Activated naive CD4-positive, alpha-beta T cell treated with anti-CD3 and anti-CD28 coated beads, Interleukin-2, amount 50 U/mL, for 72 hours (primary cell): ENCODE measurements around the gene FAM25A. TPM values are rescaled to one million over a fixed set of nuclear protein-coding genes. Genes with fewer than 3 reads are reported as not detected.
"Not testable (repeated sequence)": the region's sequence is repeated elsewhere in the genome, so short reads cannot be mapped to it uniquely, and the experiment has no call there.

Experiments used
- ATAC-seq, 2 donors: fragments of 150-1000 bp; cut with Tn5 transposase; 2 replicates each; pipeline ENCODE4 v1.10.0; 2021; ENCODE audit warnings: mild to moderate bottlenecking in 2 of 2, moderate library complexity in 2 of 2
- DNase-seq, 2 donors: peaks; one replicate each; pipeline ENCODE4 v3.0.0; 2021 to 2022; ENCODE audit warnings: low spot score in 2 of 2
- H3K27ac Mint-ChIP-seq, 2 donors: one replicate each; pipeline ENCODE4 v1.8.0; 2022; ENCODE audit warnings: mild to moderate bottlenecking in 2 of 2, mixed read lengths in 2 of 2
- H3K36me3 Mint-ChIP-seq, 2 donors: one replicate each; pipeline ENCODE4 v1.8.0; 2022; ENCODE audit warnings: mixed read lengths in 2 of 2
- H3K9me3 Mint-ChIP-seq, 2 donors: one replicate each; pipeline ENCODE4 v1.8.0; 2022; ENCODE audit warnings: mixed read lengths in 2 of 2
- total RNA-seq, 2 donors: library from RNA; stranded (reverse); gene quantifications; one replicate each; pipeline ENCODE4 v1.2.3, GENCODE V29; 2022

FAM25A gene
- total RNA-seq, 2 donors from 2014 or later: not detected

DNA sequence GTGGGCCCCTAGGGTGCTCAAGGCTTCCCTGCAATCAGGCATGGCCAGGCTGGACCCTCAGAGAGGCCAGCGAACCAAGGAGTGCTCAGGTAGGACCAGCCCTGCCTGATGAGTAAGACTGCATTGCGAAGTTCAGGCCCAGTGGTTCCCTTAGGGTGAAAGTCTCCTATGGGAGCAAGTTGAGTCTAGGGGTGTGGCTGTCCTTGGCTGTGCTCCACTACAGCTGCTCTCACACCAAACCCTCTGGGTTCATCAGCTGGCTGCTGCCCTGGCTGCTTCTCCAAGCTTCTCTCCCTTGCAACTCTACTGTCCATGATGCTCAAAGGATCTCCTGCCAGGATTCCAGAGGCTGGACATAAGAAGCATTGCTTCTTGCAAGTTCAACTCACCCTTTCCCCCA lies 18.7 kb downstream of the FAM25A start:
- no peaks in the 10 kb centered on the region for H3K9me3 Mint-ChIP-seq
- DNase-seq: no peak
- H3K27ac Mint-ChIP-seq: no peak overlapping the region
- ATAC-seq: no peak
- H3K36me3 Mint-ChIP-seq: no peaks in the 10 kb centered on the region

GRCh38 chr10:87043579-87043978 lies 23.5 kb downstream of the FAM25A start:
- peak overlapping the region in 1 of 2 donors; percentile 69 for H3K27ac Mint-ChIP-seq
- ATAC-seq, DNase-seq, H3K36me3 Mint-ChIP-seq, H3K9me3 Mint-ChIP-seq: not testable (repeated sequence)

DNA sequence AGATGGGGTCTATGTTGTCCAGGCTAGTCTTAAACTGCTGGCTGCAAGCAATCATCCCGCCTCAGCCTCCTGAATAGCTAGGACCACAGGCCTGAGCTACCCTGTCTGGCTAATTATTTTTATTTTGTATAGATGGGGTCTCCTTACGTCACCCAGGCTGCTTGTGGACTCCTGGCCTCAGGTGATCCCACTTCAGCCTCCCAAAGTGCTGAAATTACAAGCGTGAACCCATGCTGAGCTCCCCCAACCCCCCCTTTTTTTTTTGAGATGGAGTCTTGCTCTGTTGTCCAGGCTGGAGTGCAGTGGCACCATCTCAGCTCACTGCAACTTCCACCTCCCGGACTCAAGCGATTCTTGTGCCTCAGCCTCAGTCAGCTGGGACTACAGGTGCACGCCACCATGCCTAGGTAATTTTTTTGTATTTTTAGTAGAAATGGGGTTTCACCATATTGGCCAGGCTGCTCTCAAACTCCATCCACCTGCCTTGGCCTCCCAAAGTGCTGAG lies 25.4 kb downstream of the FAM25A start:
- Mint-ChIP-seq H3K36me3 (no peaks in the 10 kb centered on the region), H3K27ac (peak overlapping the region; percentile 46 to 80), H3K9me3 (no peaks in the 10 kb centered on the region)
- DNase-seq: no peak
- ATAC-seq: no peak

DNA sequence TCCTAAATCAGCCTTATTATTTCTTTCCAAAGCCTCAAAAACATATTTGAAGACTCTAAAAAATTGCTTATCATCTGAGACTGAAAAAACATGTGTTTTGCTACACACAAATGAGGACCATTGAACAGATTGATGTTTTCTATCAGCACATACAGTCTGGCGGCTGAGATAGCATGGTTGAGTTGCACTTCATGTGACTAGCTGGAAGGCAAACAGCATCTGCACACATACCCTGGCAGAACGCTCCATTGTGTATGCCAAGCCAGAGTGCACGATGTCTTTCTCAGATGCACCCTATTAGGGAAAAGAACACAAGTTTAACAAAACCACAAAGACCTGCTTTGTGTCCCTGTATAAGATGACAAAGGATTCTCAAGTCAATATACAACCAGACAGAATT lies 33.0 kb downstream of the FAM25A start:
- ATAC-seq: no peak
- DNase-seq: no peak
- Mint-ChIP-seq H3K9me3 (no peaks in the 10 kb centered on the region), H3K27ac (no peak overlapping the region), H3K36me3 (peaks cover 0 to under 1% of the 10 kb centered on the region in 2 donors)

- Mint-ChIP-seq H3K9me3 (no peaks in the 10 kb centered on the region), H3K27ac (peak overlapping the region in 1 of 2 donors; percentile 61), H3K36me3 (peaks cover 0 to 5% of the 10 kb centered on the region in 2 donors)
- ATAC-seq (no peak), DNase-seq (no peak)
Observed at GRCh38 chr10:87053577-87054181, 33.6 kb downstream of the FAM25A start.

DNA sequence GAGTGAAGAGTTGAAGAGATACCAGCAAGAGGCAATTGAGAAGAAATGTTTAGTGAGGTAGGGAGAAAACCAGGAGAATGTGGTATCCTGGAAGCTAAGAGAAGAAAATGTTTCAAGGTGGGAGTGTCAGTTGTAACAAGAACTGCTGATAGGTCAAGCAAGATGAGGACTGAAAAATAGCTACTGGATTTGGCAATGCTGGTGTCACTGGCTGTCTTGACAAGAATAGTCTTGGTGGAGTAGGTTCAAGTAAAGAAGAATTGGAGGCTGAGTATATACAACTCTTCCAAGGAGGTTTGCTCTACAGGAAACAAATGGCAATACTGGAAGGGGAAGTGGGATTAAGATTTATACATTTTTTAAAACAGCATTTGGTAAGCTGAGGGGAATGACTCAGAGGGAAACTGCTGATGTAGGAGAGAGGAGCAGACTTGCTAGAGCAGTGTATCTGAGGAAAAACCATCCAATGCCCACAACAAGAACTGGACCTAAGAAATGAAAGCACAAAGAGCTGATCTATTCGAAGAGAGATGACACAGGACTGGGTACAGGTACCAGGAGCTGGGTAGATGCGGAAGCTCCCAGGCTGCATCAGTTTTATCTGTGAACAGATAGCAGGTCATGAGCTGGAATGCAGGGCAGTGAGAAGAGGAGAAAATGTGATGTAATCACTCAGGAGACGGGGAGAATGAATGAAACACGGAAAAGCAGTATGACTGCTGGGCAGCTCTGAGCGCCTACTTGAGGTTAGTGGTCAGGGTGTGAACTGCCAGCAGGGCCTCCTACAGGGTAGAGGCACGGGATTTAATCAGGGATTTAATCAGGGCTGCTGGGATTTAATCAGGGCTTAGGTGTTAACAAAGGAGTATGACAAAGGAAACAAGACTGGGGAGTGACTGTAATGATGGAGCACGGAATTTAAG lies 34.5 kb downstream of the FAM25A start:
- DNase-seq (no peak), ATAC-seq (peak; percentile 71 to 77)
- no peak overlapping the region for H3K27ac Mint-ChIP-seq
- H3K9me3 Mint-ChIP-seq: no peaks in the 10 kb centered on the region
- H3K36me3 Mint-ChIP-seq: peaks cover 0 to 5% of the 10 kb centered on the region in 2 donors

DNA sequence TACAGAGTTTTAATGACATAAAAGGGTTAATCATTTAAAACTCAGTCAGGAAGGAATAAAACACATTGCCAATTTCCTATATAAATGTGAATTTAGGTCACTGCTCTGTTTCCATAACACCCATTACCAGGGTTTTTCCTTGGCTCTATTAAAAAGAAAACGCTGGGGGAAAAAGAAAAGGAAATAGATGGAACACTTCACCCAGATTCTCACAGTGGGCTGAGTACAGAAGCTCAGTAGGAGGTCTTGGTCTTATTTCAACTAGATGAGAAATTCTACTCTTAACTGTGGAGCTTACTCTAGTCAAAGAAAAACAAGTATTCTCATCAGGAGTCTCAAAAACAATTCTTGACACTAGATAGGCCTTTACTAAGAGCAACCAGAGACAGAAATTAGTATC lies 38.1 kb downstream of the FAM25A start:
- peaks cover 0 to 6% of the 10 kb centered on the region in 2 donors for H3K36me3 Mint-ChIP-seq
- ATAC-seq (no peak), DNase-seq (no peak)
- no peaks in the 10 kb centered on the region for H3K9me3 Mint-ChIP-seq
- peak overlapping the region in 1 of 2 donors; percentile 53 for H3K27ac Mint-ChIP-seq

GRCh38 chr10:87059401-87059800 lies 39.3 kb downstream of the FAM25A start:
- no peak for ATAC-seq
- Mint-ChIP-seq H3K36me3 (peaks cover 4 to 11% of the 10 kb centered on the region in 2 donors), H3K9me3 (no peaks in the 10 kb centered on the region), H3K27ac (no peak overlapping the region)
- no peak for DNase-seq

GRCh38 chr10:87060280-87060928 lies 40.3 kb downstream of the FAM25A start:
- Mint-ChIP-seq H3K27ac (no peak overlapping the region), H3K9me3 (no peaks in the 10 kb centered on the region), H3K36me3 (peaks cover 4 to 11% of the 10 kb centered on the region in 2 donors)
- DNase-seq: no peak
- no peak for ATAC-seq

DNA sequence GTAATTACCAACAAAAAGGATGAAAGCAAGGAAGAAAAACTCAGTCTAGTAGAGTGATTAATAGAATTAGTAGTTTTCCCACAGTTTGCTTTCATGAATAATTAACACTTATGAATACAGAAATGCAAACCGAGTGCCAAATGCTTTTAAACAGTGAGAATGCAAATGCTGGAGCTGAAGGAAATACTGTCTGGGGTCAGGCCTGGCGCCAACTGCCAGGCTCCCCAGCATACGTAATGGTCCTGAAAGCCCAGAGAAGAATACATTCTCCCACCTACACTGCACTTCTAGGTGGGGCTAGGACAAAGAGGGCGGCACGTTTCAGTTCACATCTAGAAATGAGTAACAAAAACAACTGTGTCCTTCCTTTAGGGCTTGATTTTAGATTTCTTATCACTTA lies 44.6 kb downstream of the FAM25A start:
- no peaks in the 10 kb centered on the region for H3K9me3 Mint-ChIP-seq
- peaks cover 16 to 21% of the 10 kb centered on the region in 2 donors for H3K36me3 Mint-ChIP-seq
- DNase-seq: no peak
- H3K27ac Mint-ChIP-seq: peak overlapping the region in 1 of 2 donors; percentile 32
- no peak for ATAC-seq

DNA sequence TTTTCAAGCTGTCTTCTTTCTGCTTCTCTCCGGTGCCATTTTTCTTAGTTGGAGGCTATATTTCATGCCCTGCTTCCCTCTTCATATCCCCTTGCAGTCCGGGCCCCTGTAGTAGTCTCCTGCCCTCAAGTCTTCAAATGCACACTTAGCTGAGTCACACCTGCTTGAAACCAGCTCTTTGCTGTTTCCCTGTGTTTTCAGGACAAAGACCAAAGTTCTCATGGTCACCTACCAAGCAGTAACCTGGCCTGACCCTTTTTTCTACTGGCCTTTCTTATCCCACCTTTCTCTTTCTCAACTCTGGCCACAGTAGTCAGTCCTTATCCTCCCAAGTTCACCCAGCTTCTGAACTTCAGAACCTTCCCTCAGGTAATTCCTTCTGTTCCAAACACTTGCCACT lies 46.1 kb downstream of the FAM25A start:
- H3K27ac Mint-ChIP-seq: peak overlapping the region; percentile 13 to 44
- no peaks in the 10 kb centered on the region for H3K9me3 Mint-ChIP-seq
- peaks cover 16 to 21% of the 10 kb centered on the region in 2 donors for H3K36me3 Mint-ChIP-seq
- DNase-seq (no peak), ATAC-seq (no peak)

- Mint-ChIP-seq H3K36me3 (peaks cover 21 to 23% of the 10 kb centered on the region in 2 donors), H3K27ac (peak overlapping the region; percentile 44 to 81)
Observed at GRCh38 chr10:87066865-87067264, 46.8 kb downstream of the FAM25A start.

GRCh38 chr10:87068281-87068680 lies 48.2 kb downstream of the FAM25A start:
- peaks cover 23 to 25% of the 10 kb centered on the region in 2 donors for H3K36me3 Mint-ChIP-seq
- no peaks in the 10 kb centered on the region for H3K9me3 Mint-ChIP-seq
- no peak overlapping the region for H3K27ac Mint-ChIP-seq
- ATAC-seq (no peak), DNase-seq (no peak)

More at GRCh38 chr10:87066865-87067264, 46.8 kb downstream of the FAM25A start:
- ATAC-seq (no peak), DNase-seq (no peak)
- H3K9me3 Mint-ChIP-seq: no peaks in the 10 kb centered on the region

DNA sequence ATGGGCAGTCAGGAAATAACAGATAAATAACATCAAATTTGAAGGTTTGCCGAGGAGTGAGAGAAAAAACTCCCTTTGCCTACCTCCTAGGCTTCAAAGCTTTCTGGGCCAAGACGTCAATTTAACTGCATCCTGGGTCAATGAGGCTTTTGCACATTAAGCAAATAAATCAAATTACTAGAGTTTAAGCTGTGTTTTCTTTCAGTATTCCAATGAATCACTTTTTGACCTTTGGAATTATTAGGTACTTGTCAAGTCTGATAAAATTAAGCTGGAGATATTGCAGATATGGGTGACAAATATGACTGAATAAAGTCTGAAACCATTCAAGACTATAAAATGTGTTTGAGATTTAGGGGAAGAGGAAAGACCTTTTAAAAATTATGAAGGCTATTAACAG lies 52.4 kb downstream of the FAM25A start:
- Mint-ChIP-seq H3K27ac (no peak overlapping the region), H3K36me3 (peaks cover 8 to 12% of the 10 kb centered on the region in 2 donors), H3K9me3 (no peaks in the 10 kb centered on the region)
- DNase-seq (no peak), ATAC-seq (no peak)
